ENCODE data around the gene SNAPC4. TPM values are rescaled to one million over a fixed set of nuclear protein-coding genes. Genes with fewer than 3 reads are reported as not detected.
A peak's percentile ranks its signal among the peaks of the same experiment; 100 is the strongest.

The SNAPC4 gene
- total RNA-seq, 1 donor from 2014 or later: 3.7 TPM

DNA sequence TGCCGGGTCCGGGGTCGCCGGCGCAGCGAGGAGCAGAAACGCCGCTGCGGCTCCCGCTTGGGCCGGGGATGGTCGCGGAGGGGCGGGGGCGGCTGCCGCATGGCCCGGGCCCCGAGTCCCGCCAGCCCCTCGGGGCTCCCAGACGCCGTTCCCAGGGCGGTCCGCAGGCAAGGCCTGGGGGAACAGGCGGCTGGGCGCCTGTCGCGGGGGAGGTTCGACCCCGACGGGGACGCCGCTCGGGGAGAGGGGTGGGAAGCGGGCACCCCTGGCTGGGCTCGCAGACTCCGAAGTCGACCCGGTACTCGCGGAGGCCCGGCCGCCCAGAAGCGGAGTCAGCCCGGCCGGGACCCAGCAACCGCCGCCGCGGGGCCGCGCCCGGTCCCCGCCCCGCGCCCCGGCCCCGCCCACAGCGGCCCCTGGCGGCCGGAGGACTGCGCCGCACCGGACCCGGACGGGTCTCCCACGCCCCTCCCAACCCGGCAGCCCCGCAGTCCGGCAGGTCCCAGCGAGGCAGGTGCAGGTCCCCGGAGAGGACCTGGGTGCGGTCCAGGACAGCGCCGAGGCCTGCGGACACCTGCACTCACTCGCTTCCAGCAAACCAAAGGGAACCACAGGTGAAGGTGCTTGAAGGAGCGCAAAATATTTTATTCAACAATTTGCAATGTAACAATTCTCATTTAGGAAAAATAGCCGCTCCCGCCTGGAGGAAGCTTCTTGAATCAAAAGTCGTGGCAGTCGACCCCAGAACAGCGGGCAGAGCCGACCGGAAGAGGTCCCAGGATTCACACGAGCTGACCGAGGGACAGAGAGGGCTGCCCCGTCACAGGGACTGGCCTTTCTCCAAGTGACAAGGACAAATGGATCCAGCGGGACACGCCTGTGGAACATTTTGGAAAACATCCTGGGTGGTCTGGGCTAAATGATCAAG is 39.8 kb upstream of the SNAPC4 start, which contains the start of gene INPP5E:
INPP5E (minus strand) TSS at position 365 of the 928 bp plus-strand sequence. CDS start 426 bp downstream, outside the sequence.
- no peak for FAIRE-seq
- peak; percentile 66 for TF ChIP-seq CTCF (IDR thresholded peaks at IDR 0.05; ENCODE audit: insufficient read depth, low read length, severe bottlenecking)
- H3K27me3 ChIP-seq (ENCODE audit: control insufficient read depth, insufficient read depth, low read length): no peaks in the 10 kb centered on the region
- DNase-seq (ENCODE audit: low read depth): peak; percentile 11
- peaks cover 19% of the 10 kb centered on the region for H3K36me3 ChIP-seq (ENCODE audit: control insufficient read depth, insufficient read depth, low read length)
- peak within 1 kb of the TSS; percentile 77 for H3K4me3 ChIP-seq (ENCODE audit: low read depth, low read length)

GRCh38 chr9:136438548-136439480 is 38.8 kb upstream of the SNAPC4 start:
- Histone ChIP-seq H3K36me3 (ENCODE audit: control insufficient read depth, insufficient read depth, low read length) (peaks cover 15% of the 10 kb centered on the region), H3K27me3 (ENCODE audit: control insufficient read depth, insufficient read depth, low read length) (no peaks in the 10 kb centered on the region), H3K4me3 (ENCODE audit: low read depth, low read length) (peak overlapping the region; percentile 77)
- peak; percentile 27 for DNase-seq (ENCODE audit: low read depth)
- no peak for FAIRE-seq
- no peak for TF ChIP-seq CTCF (IDR thresholded peaks at IDR 0.05; ENCODE audit: insufficient read depth, low read length, severe bottlenecking)

DNA sequence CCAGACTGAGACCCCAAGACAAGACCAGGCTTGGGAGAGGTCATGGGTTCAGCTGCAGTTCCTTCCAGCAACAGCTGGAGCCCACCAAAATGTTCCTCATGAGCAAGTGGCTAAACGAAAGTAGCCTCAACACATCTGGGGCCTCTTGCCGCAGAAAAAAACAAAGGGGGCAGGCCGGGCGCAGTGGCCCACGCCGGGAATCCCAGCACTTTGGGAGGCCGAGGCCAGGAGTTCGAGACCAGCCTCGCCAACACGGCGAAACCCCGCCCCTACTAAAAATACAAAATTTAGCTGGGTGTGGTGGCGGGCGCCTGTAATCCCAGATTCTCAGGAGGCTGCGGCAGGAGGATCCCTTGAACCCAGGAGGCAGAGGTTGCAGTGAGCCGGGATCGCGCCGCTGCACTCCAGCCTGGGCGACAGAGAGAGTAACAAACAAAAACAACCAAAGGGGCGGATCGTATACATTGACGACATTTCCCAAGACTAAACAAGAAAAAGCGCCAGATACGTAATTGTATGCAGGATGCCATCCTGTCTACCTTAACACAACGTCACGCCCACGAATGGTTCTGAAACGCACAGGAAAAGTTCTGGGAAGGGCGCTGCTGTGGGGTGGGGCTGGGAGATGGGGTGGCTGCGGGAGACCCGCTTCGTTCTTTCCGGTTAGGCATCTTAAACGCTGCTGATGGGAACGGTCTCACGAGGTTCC is 38.0 kb upstream of the SNAPC4 start:
- DNase-seq (ENCODE audit: low read depth) (peak; percentile 11), FAIRE-seq (no peak)
- TF ChIP-seq CTCF (IDR thresholded peaks at IDR 0.05; ENCODE audit: insufficient read depth, low read length, severe bottlenecking): no peak
- Histone ChIP-seq H3K36me3 (ENCODE audit: control insufficient read depth, insufficient read depth, low read length) (peaks cover 15% of the 10 kb centered on the region), H3K4me3 (ENCODE audit: low read depth, low read length) (peak overlapping the region; percentile 77), H3K27me3 (ENCODE audit: control insufficient read depth, insufficient read depth, low read length) (no peaks in the 10 kb centered on the region)

- Histone ChIP-seq H3K4me3 (ENCODE audit: low read depth, low read length) (peak overlapping the region; percentile 9), H3K27me3 (ENCODE audit: control insufficient read depth, insufficient read depth, low read length) (no peaks in the 10 kb centered on the region), H3K36me3 (ENCODE audit: control insufficient read depth, insufficient read depth, low read length) (peaks cover 17% of the 10 kb centered on the region)
- no peak for FAIRE-seq
- DNase-seq (ENCODE audit: low read depth): peak; percentile 4
- TF ChIP-seq CTCF (IDR thresholded peaks at IDR 0.05; ENCODE audit: insufficient read depth, low read length, severe bottlenecking): no peak
These were observed 37.5 kb upstream of the SNAPC4 start for GRCh38 chr9:136437430-136437829.

GRCh38 chr9:136436055-136436634 is 36.2 kb upstream of the SNAPC4 start:
- Histone ChIP-seq H3K27me3 (ENCODE audit: control insufficient read depth, insufficient read depth, low read length) (no peaks in the 10 kb centered on the region), H3K36me3 (ENCODE audit: control insufficient read depth, insufficient read depth, low read length) (peaks cover 12% of the 10 kb centered on the region), H3K4me3 (ENCODE audit: low read depth, low read length) (no peak overlapping the region)
- no peak for DNase-seq (ENCODE audit: low read depth)
- TF ChIP-seq CTCF (IDR thresholded peaks at IDR 0.05; ENCODE audit: insufficient read depth, low read length, severe bottlenecking): no peak
- FAIRE-seq: no peak

Data from bronchial epithelial cell (primary cell).